ENCODE results near the gene HOXD1.
A peak's percentile ranks its signal among the peaks of the same experiment; 100 is the strongest.

Gene HOXD1

GRCh38 chr2:176206682-176207081 lies 18.2 kb downstream of the HOXD1 start:
- Mint-ChIP-seq H3K4me1 (no peaks in the 10 kb centered on the region), H3K9me3 (no peaks in the 10 kb centered on the region), H3K4me3 (no peak overlapping the region), H3K27me3 (ENCODE audit: low read depth, poor library complexity) (peaks cover 3% of the 10 kb centered on the region), H3K36me3 (ENCODE audit: low read depth) (no peaks in the 10 kb centered on the region), H3K27ac (no peak overlapping the region)
- no peak for DNase-seq
- TF ChIP-seq CTCF (IDR thresholded peaks at IDR 0.05), result no peak

DNA sequence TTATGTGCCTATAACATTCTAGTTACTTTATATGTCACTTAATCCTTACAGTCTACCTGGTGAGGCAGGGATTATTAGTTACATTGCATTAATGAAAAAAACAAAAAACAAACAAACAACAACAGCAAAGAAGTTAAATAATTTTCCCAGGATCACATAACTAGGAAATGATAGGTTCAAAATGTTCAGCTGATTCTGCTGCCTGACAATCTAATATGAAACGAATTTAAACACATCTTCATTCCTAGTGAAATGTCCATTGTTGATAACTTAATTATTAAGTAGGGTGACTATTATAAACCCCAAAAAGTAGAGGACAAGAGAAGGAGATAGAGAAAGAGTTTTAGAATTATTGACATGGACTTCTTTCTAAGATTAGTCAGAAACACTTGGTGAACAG lies 22.6 kb downstream of the HOXD1 start:
- no peaks in the 10 kb centered on the region for H3K9me3 Mint-ChIP-seq
- H3K27me3 Mint-ChIP-seq (ENCODE audit: low read depth, poor library complexity), result no peaks in the 10 kb centered on the region
- TF ChIP-seq CTCF (IDR thresholded peaks at IDR 0.05), result no peak
- no peaks in the 10 kb centered on the region for H3K36me3 Mint-ChIP-seq (ENCODE audit: low read depth)
- DNase-seq, result no peak
- H3K4me1 Mint-ChIP-seq, result no peaks in the 10 kb centered on the region
- H3K4me3 Mint-ChIP-seq, result no peak overlapping the region
- H3K27ac Mint-ChIP-seq, result no peak overlapping the region

DNA sequence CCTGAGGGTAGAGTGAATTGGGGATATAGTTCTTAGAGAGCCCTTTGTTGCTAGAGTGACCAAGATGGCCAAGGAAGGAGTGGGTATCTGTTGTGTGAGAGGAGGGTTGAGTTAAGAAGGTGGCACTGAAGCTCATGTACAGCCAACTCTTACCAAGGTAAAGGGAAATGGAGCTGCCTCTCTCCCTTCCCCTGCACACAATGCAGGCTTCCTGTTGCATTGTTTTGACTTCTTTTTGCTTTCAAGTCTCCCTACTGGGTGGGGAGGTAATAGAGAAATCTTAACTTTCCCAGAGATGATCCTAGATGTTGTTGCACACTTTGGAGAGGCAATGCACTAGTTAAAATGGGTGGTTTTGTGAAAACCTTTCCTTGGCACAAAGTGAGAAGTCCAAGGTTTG lies 23.8 kb downstream of the HOXD1 start:
- no peaks in the 10 kb centered on the region for H3K27me3 Mint-ChIP-seq (ENCODE audit: low read depth, poor library complexity)
- no peak overlapping the region for H3K4me3 Mint-ChIP-seq
- H3K4me1 Mint-ChIP-seq, result no peaks in the 10 kb centered on the region
- no peaks in the 10 kb centered on the region for H3K36me3 Mint-ChIP-seq (ENCODE audit: low read depth)
- no peak for DNase-seq
- H3K27ac Mint-ChIP-seq, result no peak overlapping the region
- no peaks in the 10 kb centered on the region for H3K9me3 Mint-ChIP-seq
- TF ChIP-seq CTCF (IDR thresholded peaks at IDR 0.05), result no peak

DNA sequence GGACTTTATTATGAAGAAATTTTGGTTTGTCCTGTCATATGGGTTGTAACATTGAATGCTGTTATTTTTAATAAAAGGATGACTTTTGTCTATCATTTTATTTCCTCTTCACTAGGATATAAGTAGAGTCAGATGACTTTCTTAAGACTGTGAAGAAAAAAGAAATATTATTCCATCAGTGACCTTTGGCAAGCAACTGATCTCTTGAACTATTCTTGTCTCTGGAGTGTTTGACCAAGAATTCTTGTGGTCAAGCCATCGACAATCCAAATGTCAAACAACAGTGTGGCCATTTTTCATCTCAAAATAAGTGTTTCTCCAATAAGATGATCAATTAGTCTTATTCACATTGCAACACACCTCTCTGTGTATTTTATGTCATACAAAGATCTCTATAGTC lies 24.9 kb downstream of the HOXD1 start:
- H3K4me3 Mint-ChIP-seq, result no peak overlapping the region
- no peaks in the 10 kb centered on the region for H3K27me3 Mint-ChIP-seq (ENCODE audit: low read depth, poor library complexity)
- no peaks in the 10 kb centered on the region for H3K4me1 Mint-ChIP-seq
- no peaks in the 10 kb centered on the region for H3K9me3 Mint-ChIP-seq
- no peak for DNase-seq
- no peaks in the 10 kb centered on the region for H3K36me3 Mint-ChIP-seq (ENCODE audit: low read depth)
- TF ChIP-seq CTCF (IDR thresholded peaks at IDR 0.05), result no peak
- H3K27ac Mint-ChIP-seq, result no peak overlapping the region

DNA sequence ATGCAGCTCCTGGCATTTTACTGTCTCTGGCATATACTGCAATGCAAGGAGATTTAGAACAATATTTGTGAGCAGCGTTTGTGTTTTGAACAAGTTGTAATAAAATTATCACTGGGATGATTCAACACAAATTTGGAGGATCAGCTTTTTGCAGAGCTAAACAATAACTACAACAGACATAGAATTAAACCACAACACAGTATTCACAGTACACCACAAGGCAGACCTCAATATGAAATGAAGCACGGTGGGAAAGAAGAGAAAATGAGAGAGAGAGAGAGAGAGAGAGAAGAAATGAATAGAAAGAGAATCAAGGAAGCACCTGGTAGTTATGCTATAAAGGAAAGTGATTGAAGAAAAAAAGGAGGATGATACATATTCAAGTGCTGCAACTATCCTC lies 39.4 kb downstream of the HOXD1 start:
- no peak overlapping the region for H3K27ac Mint-ChIP-seq
- H3K4me1 Mint-ChIP-seq, result no peaks in the 10 kb centered on the region
- peaks cover 3% of the 10 kb centered on the region for H3K9me3 Mint-ChIP-seq
- no peaks in the 10 kb centered on the region for H3K27me3 Mint-ChIP-seq (ENCODE audit: low read depth, poor library complexity)
- H3K36me3 Mint-ChIP-seq (ENCODE audit: low read depth), result no peaks in the 10 kb centered on the region
- H3K4me3 Mint-ChIP-seq, result no peak overlapping the region
- TF ChIP-seq CTCF (IDR thresholded peaks at IDR 0.05), result no peak
- no peak for DNase-seq

GRCh38 chr2:176234156-176234555 lies 45.7 kb downstream of the HOXD1 start:
- peak overlapping the region; percentile 20 for H3K27ac Mint-ChIP-seq
- TF ChIP-seq CTCF (IDR thresholded peaks at IDR 0.05), result no peak
- H3K36me3 Mint-ChIP-seq (ENCODE audit: low read depth), result no peaks in the 10 kb centered on the region
- no peaks in the 10 kb centered on the region for H3K27me3 Mint-ChIP-seq (ENCODE audit: low read depth, poor library complexity)
- no peak for DNase-seq
- H3K4me1 Mint-ChIP-seq, result peaks cover 28% of the 10 kb centered on the region
- no peaks in the 10 kb centered on the region for H3K9me3 Mint-ChIP-seq
- H3K4me3 Mint-ChIP-seq, result no peak overlapping the region

Measured in nephron progenitor cell (in vitro differentiated cells).